Measurements from ENCODE around the gene NPDC1.

The NPDC1 gene

GRCh38 chr9:137027369-137028262 lies 18.4 kb downstream of the NPDC1 start, which contains the start of gene ABCA2:
TSS of gene ABCA2 (minus strand) at chr9:137028237. CDS start at chr9:137028140, 97 bp downstream.
- peak within 1 kb of the TSS; percentile 10; the same call in 1 of the 2 replicates for H3K4me3 ChIP-seq (ENCODE audit: low read depth, low read length)
- no peak for TF ChIP-seq CTCF (IDR thresholded peaks at IDR 0.05; ENCODE audit: insufficient read depth, low read depth, low read length, missing control alignments)
- DNase-seq (ENCODE audit: low read depth) = no peak

- H3K4me3 ChIP-seq (ENCODE audit: low read depth, low read length) = no peak overlapping the region
- no peak for TF ChIP-seq CTCF (IDR thresholded peaks at IDR 0.05; ENCODE audit: insufficient read depth, low read depth, low read length, missing control alignments)
- DNase-seq (ENCODE audit: low read depth) = no peak
Measured at GRCh38 chr9:137026828-137027227, 19.1 kb downstream of the NPDC1 start.

GRCh38 chr9:137026384-137026783 lies 19.6 kb downstream of the NPDC1 start:
- no peak overlapping the region for H3K4me3 ChIP-seq (ENCODE audit: low read depth, low read length)
- TF ChIP-seq CTCF (IDR thresholded peaks at IDR 0.05; ENCODE audit: insufficient read depth, low read depth, low read length, missing control alignments) = no peak
- no peak for DNase-seq (ENCODE audit: low read depth)

DNA sequence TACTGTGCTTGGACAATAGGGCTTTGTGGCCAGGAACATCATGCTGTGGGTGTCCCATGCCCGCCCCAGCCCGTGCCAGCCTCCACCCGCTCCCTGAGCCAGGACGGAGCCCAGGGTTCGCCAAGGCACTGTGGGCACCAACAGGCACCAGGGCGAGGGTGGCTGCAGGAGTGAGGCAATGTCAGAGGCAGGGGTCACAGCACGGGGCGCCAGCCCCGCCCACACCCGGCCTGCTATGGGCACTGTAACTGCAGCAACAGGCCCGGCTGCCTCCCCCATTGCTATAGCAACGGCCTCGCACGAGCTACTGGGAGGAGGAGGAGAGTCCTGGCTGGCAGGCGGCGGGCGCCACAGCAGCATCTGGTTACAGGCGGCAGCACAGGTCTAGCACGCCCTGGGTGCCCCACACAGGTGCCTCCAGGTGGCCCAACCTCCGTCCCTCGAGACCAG lies 20.4 kb downstream of the NPDC1 start:
- no peak for TF ChIP-seq CTCF (IDR thresholded peaks at IDR 0.05; ENCODE audit: insufficient read depth, low read depth, low read length, missing control alignments)

GRCh38 chr9:137023583-137023991 lies 22.4 kb downstream of the NPDC1 start:
- no peak for TF ChIP-seq CTCF (IDR thresholded peaks at IDR 0.05; ENCODE audit: insufficient read depth, low read depth, low read length, missing control alignments)
- H3K4me3 ChIP-seq (ENCODE audit: low read depth, low read length) = no peak overlapping the region
- DNase-seq (ENCODE audit: low read depth) = no peak

More for the DNA sequence above, 20.4 kb downstream of the NPDC1 start:
- DNase-seq (ENCODE audit: low read depth) = peak; percentile 54
- no peak overlapping the region for H3K4me3 ChIP-seq (ENCODE audit: low read depth, low read length)

- TF ChIP-seq CTCF (IDR thresholded peaks at IDR 0.05; ENCODE audit: insufficient read depth, low read depth, low read length, missing control alignments) = no peak
- DNase-seq (ENCODE audit: low read depth) = no peak
- no peak overlapping the region for H3K4me3 ChIP-seq (ENCODE audit: low read depth, low read length)
Measured at GRCh38 chr9:137023157-137023556, 22.8 kb downstream of the NPDC1 start.

Measured in GM12865 (cell line).